Measurements from ENCODE around the gene KRTAP20-3.

Gene KRTAP20-3

GRCh38 chr21:30689822-30690221 is 47.2 kb downstream of the KRTAP20-3 start:
- DNase-seq: no peak
